WI38 (cell line): ENCODE data around the gene ITGB8.

Source experiments
- H3K4me3 ChIP-seq: 2 replicates; pipeline ENCODE4 v1.5.1; 2011; ENCODE audit warnings: low read depth, mild to moderate bottlenecking, control low read depth, low read length
- CTCF ChIP-seq: IDR thresholded peaks from 2 replicates; pipeline ENCODE4 v1.5.1; 2012; ENCODE audit warnings: low read depth, mild to moderate bottlenecking, control low read depth, low read length

Gene ITGB8

DNA sequence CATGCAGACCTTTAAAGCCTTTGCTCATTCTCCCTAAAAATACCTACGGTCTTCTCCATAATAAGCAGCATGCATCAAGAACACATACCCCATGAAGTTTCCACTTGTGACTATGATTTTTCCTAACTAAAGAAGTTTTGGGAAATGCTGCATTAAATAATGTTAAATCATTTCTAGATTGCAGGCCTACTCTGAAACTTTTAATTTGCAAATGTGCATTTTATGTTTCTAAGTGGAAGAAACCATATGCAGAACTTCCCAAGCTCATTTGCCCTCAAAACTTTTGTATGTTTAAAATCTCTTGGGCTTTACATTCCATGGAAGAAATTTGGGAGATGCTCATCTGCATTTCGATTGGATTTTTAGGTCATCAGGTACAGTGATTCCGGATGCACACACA, 63.6 kb downstream of the ITGB8 start:
- no peak overlapping the region for H3K4me3 ChIP-seq
- no peak for TF ChIP-seq CTCF

GRCh38 chr7:20395104-20395503, 64.4 kb downstream of the ITGB8 start:
- H3K4me3 ChIP-seq = no peak overlapping the region
- no peak for TF ChIP-seq CTCF

DNA sequence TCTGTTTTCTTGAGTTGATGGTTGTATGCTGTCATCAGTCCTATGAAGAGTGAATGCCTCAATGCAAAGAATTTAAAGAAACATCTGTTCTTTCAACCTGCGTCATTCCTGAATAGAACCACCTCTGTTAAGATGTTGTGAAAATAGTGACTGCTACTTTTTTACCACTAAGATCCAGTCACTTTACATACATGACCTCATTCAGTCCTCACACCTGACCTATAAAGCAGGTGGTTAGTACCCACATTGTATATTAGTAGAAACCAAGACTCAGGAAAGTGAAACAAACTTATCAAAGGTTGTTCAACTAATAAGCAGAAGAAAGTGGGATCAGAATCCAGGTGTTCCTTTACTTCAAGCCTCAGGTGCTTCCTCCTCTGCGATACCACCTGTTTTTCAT, 64.8 kb downstream of the ITGB8 start:
- H3K4me3 ChIP-seq = no peak overlapping the region
- TF ChIP-seq CTCF = no peak

DNA sequence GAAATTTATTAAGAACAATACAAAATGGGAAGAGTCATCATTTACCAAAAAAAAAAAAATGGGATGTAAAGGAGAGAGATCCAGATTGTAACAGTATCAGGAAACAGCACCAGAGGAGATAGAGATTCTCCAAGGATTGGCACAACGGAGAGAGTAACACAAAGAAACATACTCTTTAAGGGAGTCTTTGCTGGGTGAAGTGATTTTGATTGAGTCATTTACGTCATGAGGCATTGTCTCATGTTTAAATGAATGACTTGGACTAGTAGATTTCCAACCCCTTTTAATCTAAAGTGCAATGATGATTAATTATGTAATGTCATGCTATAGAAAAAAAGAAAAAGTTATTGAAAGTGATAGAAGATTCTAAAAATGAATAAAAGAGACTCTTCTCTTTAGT, 68.8 kb downstream of the ITGB8 start:
- H3K4me3 ChIP-seq = no peak overlapping the region
- TF ChIP-seq CTCF = no peak

DNA sequence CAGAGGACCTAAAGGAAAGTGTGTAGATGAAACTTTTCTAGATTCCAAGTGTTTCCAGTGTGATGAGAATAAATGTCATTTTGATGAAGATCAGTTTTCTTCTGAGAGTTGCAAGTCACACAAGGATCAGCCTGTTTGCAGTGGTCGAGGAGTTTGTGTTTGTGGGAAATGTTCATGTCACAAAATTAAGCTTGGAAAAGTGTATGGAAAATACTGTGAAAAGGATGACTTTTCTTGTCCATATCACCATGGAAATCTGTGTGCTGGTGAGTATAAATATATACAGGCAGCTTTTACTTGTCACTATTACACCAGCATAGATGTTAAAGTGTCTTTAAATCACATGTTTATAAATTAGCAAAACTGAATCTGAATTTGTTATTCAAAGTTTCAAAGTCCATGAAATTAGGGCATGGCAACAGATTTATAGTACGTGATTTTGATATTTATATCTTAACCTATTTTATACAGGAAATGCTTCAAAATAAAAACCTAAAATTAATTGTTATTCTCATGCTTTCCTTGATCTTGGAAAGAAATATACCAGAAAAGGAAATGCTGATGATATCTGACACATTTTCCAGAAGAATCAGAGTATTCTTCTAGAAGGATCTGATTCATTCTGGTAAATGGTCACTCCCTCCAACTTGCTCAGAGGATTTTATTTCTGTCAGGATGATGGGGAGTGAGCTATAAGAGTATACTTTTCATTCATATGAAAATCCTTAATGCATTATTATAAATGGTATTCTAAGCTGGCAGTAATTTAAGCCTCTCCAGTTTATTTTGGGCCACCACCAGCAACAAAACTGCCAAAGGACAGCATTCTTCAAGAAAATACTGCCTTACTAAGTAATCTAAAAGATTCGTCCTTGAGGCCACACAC, 71.4 kb downstream of the ITGB8 start:
- TF ChIP-seq CTCF = no peak
- H3K4me3 ChIP-seq = no peak overlapping the region

GRCh38 chr7:20402747-20403230, 72.1 kb downstream of the ITGB8 start:
- no peak for TF ChIP-seq CTCF

DNA sequence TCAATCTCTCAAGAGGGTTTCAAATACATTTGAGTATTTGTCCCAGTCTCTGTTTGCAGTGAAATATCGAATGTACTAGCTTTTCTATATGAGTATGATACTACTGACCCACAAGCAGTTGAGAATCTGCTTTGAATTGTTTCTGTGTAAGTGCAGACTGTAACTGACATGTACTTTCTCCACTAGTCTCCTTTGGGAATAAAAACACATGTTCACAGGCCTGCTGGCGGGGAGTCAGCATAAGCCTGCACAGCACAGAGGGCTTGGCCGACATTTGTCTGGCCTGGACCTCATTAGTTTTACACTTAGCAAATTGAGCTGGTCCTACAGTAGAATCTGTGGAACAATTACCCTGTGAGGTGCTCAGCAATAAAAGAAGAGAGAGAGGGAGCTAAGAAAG, 72.6 kb downstream of the ITGB8 start:
- no peak overlapping the region for H3K4me3 ChIP-seq
- no peak for TF ChIP-seq CTCF

More at GRCh38 chr7:20402747-20403230, 72.1 kb downstream of the ITGB8 start:
- H3K4me3 ChIP-seq = no peak overlapping the region
